ENCODE measurements around the gene OTUD3. TPM values are rescaled to one million over a fixed set of nuclear protein-coding genes. Genes with fewer than 3 reads are reported as not detected.

OTUD3 gene
- total and polyA plus RNA-seq, 11 donors = 1.8 to 6.3 (median 4.0) TPM

DNA sequence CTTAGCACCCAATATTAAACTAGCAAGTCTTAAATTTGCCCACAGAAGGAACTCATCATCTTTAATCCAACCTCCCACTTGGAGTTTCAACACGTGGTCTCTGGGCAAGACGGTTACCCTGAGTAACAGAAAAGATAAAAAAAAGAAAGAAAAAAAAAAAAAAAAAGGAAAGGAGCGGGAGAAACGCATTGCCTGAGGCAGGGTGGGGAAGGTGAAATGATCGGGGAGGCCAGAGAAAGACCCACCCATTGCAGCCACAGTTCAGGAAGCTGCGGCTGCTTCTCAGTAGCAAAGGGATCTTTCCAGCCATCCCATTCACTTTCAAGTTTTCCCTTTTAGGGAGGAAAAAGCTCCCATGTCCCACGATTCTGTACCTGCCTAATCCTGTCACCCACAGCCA is 32.0 kb upstream of the OTUD3 start:
- ATAC-seq (no peak), DNase-seq (no peak)
- WGBS, 4 donors = 45 to 56% (median 50%) methylated on average over 7 of the region's 7 CpGs
- intact Hi-C loops (cut with DNase I) = no loop called here
- peaks cover 0 to under 1% (median 0%) of the 10 kb centered on the region in 12 donors for H3K9me3 ChIP-seq
- no peak overlapping the region for H3K4me3 ChIP-seq
- TF ChIP-seq POLR2A (IDR thresholded peaks at IDR 0.05) = no peak
- TF ChIP-seq, protein P1, sequence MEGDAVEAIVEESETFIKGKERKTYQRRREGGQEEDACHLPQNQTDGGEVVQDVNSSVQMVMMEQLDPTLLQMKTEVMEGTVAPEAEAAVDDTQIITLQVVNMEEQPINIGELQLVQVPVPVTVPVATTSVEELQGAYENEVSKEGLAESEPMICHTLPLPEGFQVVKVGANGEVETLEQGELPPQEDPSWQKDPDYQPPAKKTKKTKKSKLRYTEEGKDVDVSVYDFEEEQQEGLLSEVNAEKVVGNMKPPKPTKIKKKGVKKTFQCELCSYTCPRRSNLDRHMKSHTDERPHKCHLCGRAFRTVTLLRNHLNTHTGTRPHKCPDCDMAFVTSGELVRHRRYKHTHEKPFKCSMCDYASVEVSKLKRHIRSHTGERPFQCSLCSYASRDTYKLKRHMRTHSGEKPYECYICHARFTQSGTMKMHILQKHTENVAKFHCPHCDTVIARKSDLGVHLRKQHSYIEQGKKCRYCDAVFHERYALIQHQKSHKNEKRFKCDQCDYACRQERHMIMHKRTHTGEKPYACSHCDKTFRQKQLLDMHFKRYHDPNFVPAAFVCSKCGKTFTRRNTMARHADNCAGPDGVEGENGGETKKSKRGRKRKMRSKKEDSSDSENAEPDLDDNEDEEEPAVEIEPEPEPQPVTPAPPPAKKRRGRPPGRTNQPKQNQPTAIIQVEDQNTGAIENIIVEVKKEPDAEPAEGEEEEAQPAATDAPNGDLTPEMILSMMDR (IDR thresholded peaks at IDR 0.05) = no peak
- H3K36me3 ChIP-seq = no peaks in the 10 kb centered on the region
- peaks cover 0 to 22% (median 3%) of the 10 kb centered on the region in 9 donors for H3K27me3 ChIP-seq
- H3K4me1 ChIP-seq = no peaks in the 10 kb centered on the region
- no peak overlapping the region for H3K27ac ChIP-seq

DNA sequence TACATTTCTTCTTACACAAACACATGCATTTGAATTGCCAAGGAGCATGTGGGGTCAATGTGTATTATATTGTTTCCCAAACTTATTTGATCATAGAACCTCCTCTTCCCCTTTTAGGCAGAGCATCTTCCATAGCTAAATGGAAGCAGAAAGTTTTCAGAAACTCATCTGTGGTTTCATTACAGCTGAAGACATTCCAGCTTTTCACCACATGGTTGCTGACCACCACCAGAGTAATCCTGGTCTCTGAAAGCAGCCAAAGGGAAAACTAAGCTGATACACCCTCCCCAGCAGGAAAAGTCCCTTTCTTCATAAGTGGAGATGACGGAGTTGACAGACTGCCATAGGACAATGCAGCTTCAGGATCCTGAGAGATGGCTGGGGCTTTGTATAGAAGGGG is 30.2 kb upstream of the OTUD3 start:
- Histone ChIP-seq H3K36me3 (no peaks in the 10 kb centered on the region), H3K4me1 (no peaks in the 10 kb centered on the region), H3K4me3 (no peak overlapping the region), H3K27me3 (peaks cover 0 to 15% (median 0%) of the 10 kb centered on the region in 9 donors), H3K27ac (no peak overlapping the region), H3K9me3 (peaks cover 0 to 4% (median 0%) of the 10 kb centered on the region in 12 donors)
- ATAC-seq = no peak
- intact Hi-C loops (cut with DNase I) = no loop called here
- TF ChIP-seq, protein P1 (IDR thresholded peaks at IDR 0.05) = no peak
- TF ChIP-seq POLR2A (IDR thresholded peaks at IDR 0.05) = no peak
- DNase-seq = no peak
- WGBS, 4 donors = 65 to 78% (median 71%) methylated on average over 1 of the region's 1 CpG

DNA sequence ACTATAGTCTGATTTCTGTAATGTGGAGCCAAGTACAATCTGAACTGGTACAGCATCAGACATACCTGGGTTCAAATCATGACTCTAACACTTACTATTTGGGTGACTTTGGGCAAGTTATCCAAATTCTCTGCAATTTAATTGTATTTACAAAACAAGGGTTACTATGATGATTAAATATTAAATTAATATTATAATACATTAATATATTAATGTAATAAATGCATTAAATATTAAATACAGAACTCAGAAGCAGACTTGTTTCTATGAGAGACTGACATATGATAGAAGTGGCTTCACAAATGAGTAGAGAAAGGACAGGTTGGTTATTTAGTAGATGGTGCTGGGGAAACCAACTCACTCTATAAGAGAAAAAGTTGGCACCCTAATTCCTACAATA is 27.3 kb upstream of the OTUD3 start:
- peaks cover 0 to 15% (median 0%) of the 10 kb centered on the region in 9 donors for H3K27me3 ChIP-seq
- no peaks in the 10 kb centered on the region for H3K4me1 ChIP-seq
- H3K4me3 ChIP-seq = no peak overlapping the region
- no peak for ATAC-seq
- TF ChIP-seq, protein P1 (IDR thresholded peaks at IDR 0.05) = no peak
- TF ChIP-seq POLR2A (IDR thresholded peaks at IDR 0.05) = no peak
- intact Hi-C loops (cut with DNase I) = no loop called here
- no peaks in the 10 kb centered on the region for H3K36me3 ChIP-seq
- DNase-seq = no peak
- no peak overlapping the region for H3K27ac ChIP-seq
- H3K9me3 ChIP-seq = peaks cover 0 to 4% (median 0%) of the 10 kb centered on the region in 12 donors

DNA sequence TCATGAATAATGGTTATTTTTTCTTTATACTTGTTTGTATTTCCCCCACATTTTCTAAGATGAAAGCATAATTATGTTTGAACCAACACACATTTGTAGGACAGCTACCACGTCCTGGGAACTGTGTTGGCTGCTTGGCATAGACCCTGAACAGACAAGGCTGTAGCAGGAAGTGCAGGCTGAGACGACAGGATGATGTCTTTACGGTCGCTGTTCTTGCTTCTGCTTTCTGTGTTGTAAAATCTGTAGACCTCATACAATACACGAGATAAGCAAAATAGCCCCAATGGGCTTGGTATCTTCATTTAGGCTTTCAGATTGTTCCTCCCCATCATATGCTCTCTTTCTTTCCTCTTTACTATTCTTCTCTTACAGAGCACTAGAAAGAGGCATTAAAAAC is 23.3 kb upstream of the OTUD3 start:
- no peak overlapping the region for H3K4me3 ChIP-seq
- no peak for TF ChIP-seq POLR2A (IDR thresholded peaks at IDR 0.05)
- no peak for ATAC-seq
- intact Hi-C loops (cut with DNase I) = no loop called here
- H3K36me3 ChIP-seq = no peaks in the 10 kb centered on the region
- WGBS, 4 donors = 15 to 35% (median 29%) methylated on average over 5 of the region's 5 CpGs
- H3K4me1 ChIP-seq = no peaks in the 10 kb centered on the region
- no peak for DNase-seq
- peaks cover 0 to 16% (median 0%) of the 10 kb centered on the region in 12 donors for H3K9me3 ChIP-seq
- peaks cover 0 to 28% (median 5%) of the 10 kb centered on the region in 9 donors for H3K27me3 ChIP-seq
- no peak overlapping the region for H3K27ac ChIP-seq

DNA sequence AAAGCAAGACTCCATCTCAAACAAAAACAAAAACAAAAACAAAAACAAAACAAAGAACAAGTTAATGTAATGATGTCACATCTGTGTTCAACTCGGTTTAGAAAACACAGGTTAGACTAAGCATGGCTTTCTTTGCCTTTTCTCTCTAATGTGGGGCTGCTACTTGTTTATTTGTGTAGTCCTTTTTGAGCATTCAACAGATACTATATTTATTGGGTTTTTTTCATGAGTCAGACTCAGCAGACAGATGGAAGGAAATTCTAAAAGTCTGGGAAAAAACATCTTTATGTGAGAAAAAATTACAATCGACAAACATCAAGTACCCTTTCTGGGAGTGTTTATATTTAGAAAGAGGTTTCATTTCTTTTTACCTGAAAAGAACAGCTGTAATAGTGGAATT is 22.3 kb upstream of the OTUD3 start:
- no peak for DNase-seq
- peaks cover 0 to 30% (median 4%) of the 10 kb centered on the region in 9 donors for H3K27me3 ChIP-seq
- no peak overlapping the region for H3K27ac ChIP-seq
- H3K9me3 ChIP-seq = peaks cover 0 to 16% (median 0%) of the 10 kb centered on the region in 12 donors
- WGBS, 4 donors = 67 to 81% (median 73%) methylated on average over 2 of the region's 2 CpGs
- no peaks in the 10 kb centered on the region for H3K36me3 ChIP-seq
- H3K4me3 ChIP-seq = no peak overlapping the region
- H3K4me1 ChIP-seq = no peaks in the 10 kb centered on the region
- TF ChIP-seq POLR2A (IDR thresholded peaks at IDR 0.05) = no peak
- TF ChIP-seq, protein P1 (IDR thresholded peaks at IDR 0.05) = no peak
- no peak for ATAC-seq
- intact Hi-C loops (cut with DNase I) = no loop called here
